IMR-90 (cell line): ENCODE measurements around the gene NFIA. TPM values are rescaled to one million over a fixed set of nuclear protein-coding genes. Genes with fewer than 3 reads are reported as not detected.
A peak's percentile ranks its signal among the peaks of the same experiment; 100 is the strongest.

Source experiments
- ATAC-seq: fragments of 200-7000 bp; cut with Tn5 transposase; 2 replicates; pipeline ENCODE4 v1.9.1; 2020; ENCODE audit warnings: low read depth, mild to moderate bottlenecking, moderate library complexity
- BruUV-seq: library from RNA; stranded (reverse); fragments of 400-500 nt; replicated peaks from 2 replicates; lab custom pipeline; 2021; lab: Mats Ljungman, UMichigan
- CTCF ChIA-PET: fragments of 300-600 bp; formaldehyde crosslinking; extraction: SDS; loops from one replicate; lab custom pipeline; 2021; ENCODE audit warnings: antibody characterized with exemption; lab: Yijun Ruan, JAX
- POLR2A ChIA-PET: fragments of 300-600 bp; sonication (Branson Sonifier 250); formaldehyde crosslinking; loops from one replicate; lab custom pipeline; 2022; ENCODE audit warnings: antibody characterized with exemption; ENCODE audit not compliant: unreplicated experiment; lab: Charles Lee
- DNase-seq: peaks from one replicate; pipeline ENCODE4 v3.0.0; 2013
- H2AFZ ChIP-seq: replicated peaks from 2 replicates; pipeline ENCODE3; 2013; ENCODE audit warnings: low read length, mild to moderate bottlenecking; ENCODE audit not compliant: poor library complexity
- H2AK5ac ChIP-seq: 2 replicates; pipeline ENCODE4 v1.6.1; 2013; ENCODE audit warnings: low read depth, low read length, inconsistent platforms
- H2AK9ac ChIP-seq: replicated peaks from 2 replicates; pipeline ENCODE3; 2013; ENCODE audit warnings: mild to moderate bottlenecking, low read depth, low read length, moderate library complexity; ENCODE audit not compliant: poor library complexity
- H2BK120ac ChIP-seq: 2 replicates; pipeline ENCODE4 v1.6.1; 2013; ENCODE audit warnings: low read depth, low read length, inconsistent platforms
- H2BK15ac ChIP-seq: 3 replicates; pipeline ENCODE4 v1.6.1; 2013; ENCODE audit warnings: low read depth, low read length, inconsistent platforms
- H2BK20ac ChIP-seq: 2 replicates; pipeline ENCODE4 v1.6.1; 2013; ENCODE audit warnings: low read depth, mild to moderate bottlenecking, inconsistent platforms, low read length, moderate library complexity
- H2BK5ac ChIP-seq: 2 replicates; pipeline ENCODE4 v1.6.1; 2013; ENCODE audit warnings: mild to moderate bottlenecking, low read depth, low read length, inconsistent platforms; ENCODE audit not compliant: poor library complexity, severe bottlenecking
- H3K14ac ChIP-seq: replicated peaks from 2 replicates; pipeline ENCODE4 v1.6.1; 2013; ENCODE audit warnings: low read depth, low read length, inconsistent platforms
- H3K18ac ChIP-seq: 2 replicates; pipeline ENCODE4 v1.6.1; 2013; ENCODE audit warnings: low read depth, low read length, control low read depth
- H3K23ac ChIP-seq: 2 replicates; pipeline ENCODE4 v1.6.1; 2013; ENCODE audit warnings: low read depth, low read length, inconsistent platforms
- H3K27ac ChIP-seq: 2 replicates; pipeline ENCODE4 v1.5.1; 2013; ENCODE audit warnings: mild to moderate bottlenecking, control low read depth, low read length; ENCODE audit not compliant: insufficient read depth
- H3K27me3 ChIP-seq: 2 replicates; pipeline ENCODE4 v1.6.1; 2013; ENCODE audit warnings: low read length; ENCODE audit not compliant: control insufficient read depth, insufficient read depth
- H3K36me3 ChIP-seq: 2 replicates; pipeline ENCODE4 v1.6.1; 2013; ENCODE audit warnings: low read length, mixed read lengths; ENCODE audit not compliant: control insufficient read depth, insufficient read depth
- H3K4ac ChIP-seq: 2 replicates; pipeline ENCODE4 v1.6.1; 2013; ENCODE audit warnings: low read depth, low read length, inconsistent platforms
- H3K4me1 ChIP-seq: 2 replicates; pipeline ENCODE4 v1.6.1; 2013; ENCODE audit warnings: low read length, mixed read lengths; ENCODE audit not compliant: control insufficient read depth, insufficient read depth
- H3K4me2 ChIP-seq: 2 replicates; pipeline ENCODE4 v1.6.1; 2013; ENCODE audit warnings: low read depth, mild to moderate bottlenecking, control low read depth, low read length, moderate library complexity
- H3K4me3 ChIP-seq: 2 replicates; pipeline ENCODE4 v1.5.1; 2013; ENCODE audit warnings: low read depth, mild to moderate bottlenecking, control low read depth, low read length, moderate library complexity; ENCODE audit not compliant: insufficient read depth
- H3K56ac ChIP-seq: 2 replicates; pipeline ENCODE4 v1.6.1; 2013; ENCODE audit warnings: low read length, inconsistent platforms; ENCODE audit not compliant: insufficient read depth; ENCODE audit errors: extremely low read depth
- H3K79me1 ChIP-seq, 2 experiments: 2 replicates each; pipeline ENCODE4 v1.6.1; 2013; ENCODE audit warnings: low read length in 2 of 2, inconsistent platforms in 1 of 2, low read depth in 1 of 2
- H3K9ac ChIP-seq: 2 replicates; pipeline ENCODE4 v1.6.1; 2013; ENCODE audit warnings: low read depth, low read length, control low read depth
- H3K9me1 ChIP-seq: 2 replicates; pipeline ENCODE4 v1.6.1; 2013; ENCODE audit warnings: low read length, inconsistent platforms; ENCODE audit not compliant: insufficient read depth
- H3K9me3 ChIP-seq: 2 replicates; pipeline ENCODE4 v1.6.1; 2013; ENCODE audit warnings: low read length; ENCODE audit not compliant: control insufficient read depth, insufficient read depth
- H4K20me1 ChIP-seq: 2 replicates; pipeline ENCODE4 v1.6.1; 2013; ENCODE audit warnings: low read length, inconsistent platforms; ENCODE audit not compliant: insufficient read depth
- H4K5ac ChIP-seq: 2 replicates; pipeline ENCODE4 v1.6.1; 2013; ENCODE audit warnings: mild to moderate bottlenecking, low read depth, low read length, control low read depth
- H4K8ac ChIP-seq, 2 experiments: 2 replicates each; pipeline ENCODE4 v1.6.1; 2013; ENCODE audit warnings: low read depth in 2 of 2, low read length in 2 of 2, control low read depth in 1 of 2, inconsistent platforms in 1 of 2
- H4K91ac ChIP-seq: 2 replicates; pipeline ENCODE4 v1.6.1; 2013; ENCODE audit warnings: low read depth, low read length, inconsistent platforms; ENCODE audit not compliant: insufficient read depth
- CHD1 ChIP-seq: IDR thresholded peaks from 2 replicates; pipeline ENCODE4 v1.6.1; 2012; ENCODE audit warnings: low read depth, low read length, improper control_type of control experiment
- MAFK ChIP-seq: IDR thresholded peaks from 2 replicates; pipeline ENCODE4 v1.6.1; 2012; ENCODE audit warnings: low read depth, low read length, improper control_type of control experiment
- MXI1 ChIP-seq: IDR thresholded peaks from 2 replicates; pipeline ENCODE4 v1.6.1; 2012; ENCODE audit warnings: low read depth, mild to moderate bottlenecking, low read length, moderate library complexity, borderline replicate concordance
- RCOR1 ChIP-seq: IDR thresholded peaks from 2 replicates; pipeline ENCODE4 v1.6.1; 2012; ENCODE audit warnings: mild to moderate bottlenecking, low read length, improper control_type of control experiment; ENCODE audit not compliant: insufficient replicate concordance
- RFX5 ChIP-seq: IDR thresholded peaks from 2 replicates; pipeline ENCODE4 v1.8.0; 2012; ENCODE audit warnings: low read depth, mild to moderate bottlenecking, low read length, moderate library complexity
- SMC3 ChIP-seq: fragments of 150-350 bp; IDR thresholded peaks from 2 replicates; pipeline ENCODE4 v1.6.1; 2016; ENCODE audit warnings: low read depth, mild to moderate bottlenecking, antibody characterized with exemption, low read length, moderate library complexity
- WGBS, 2 experiments: methylation state at CpG; one replicate each; pipeline versions ENCODE4 v1.1.5 to v1.1.7; 2013; ENCODE audit warnings: missing lambda C conversion rate in 2 of 2; ENCODE audit not compliant: insufficient read length in 1 of 2; ENCODE audit errors: extremely low coverage in 2 of 2; 5-methylcytosine and 5-hydroxymethylcytosine counted together
- dilution Hi-C: fragments of 300-500 bp; cut with HindIII; formaldehyde crosslinking; loops from one replicate; pipeline ENCODE4 v1.14.3; 2018; ENCODE audit warnings: low sequenced_read_pairs; ENCODE audit not compliant: unreplicated experiment
- in situ Hi-C: fragments of 300-500 bp; cut with MboI; formaldehyde crosslinking; loops from 3 replicates; pipeline ENCODE4 v1.14.3; 2019; ENCODE audit warnings: low sequenced_read_pairs, inconsistent platforms, mixed read lengths
- intact Hi-C: fragments of 100-400 bp; cut with micrococcal nuclease; formaldehyde crosslinking; loops from 2 replicates; pipeline ENCODE4 v1.10.0; 2022
- polyA plus RNA-seq, 3 experiments: library from polyadenylated mRNA; depleted of rRNA; stranded (reverse); fragments of >200 nt; gene quantifications; 2 replicates each; pipeline ENCODE4 v1.2.3, GENCODE V29; 2012; ENCODE audit warnings: low replicate concordance in 1 of 3
- total RNA-seq: library from RNA; depleted of rRNA; stranded (reverse); fragments of >200 nt; gene quantifications from 2 replicates; pipeline ENCODE4 v1.2.3, GENCODE V29; 2012

NFIA gene
- total and polyA plus RNA-seq, 2 of the 4 experiments (the other 2 are of a cell fraction): 1.6 to 2.2 TPM

GRCh38 chr1:61081144-61081685, 1.1 kb upstream of the NFIA start:
- Histone ChIP-seq H3K18ac (no peak overlapping the region), H4K8ac (no peak overlapping the region), H2AFZ (peak overlapping the region; percentile 86), H3K4me2 (peak overlapping the region; percentile 91), H2AK5ac (no peak overlapping the region), H4K5ac (no peak overlapping the region), H3K79me1 (no peaks in the 10 kb centered on the region), H2BK20ac (no peak overlapping the region), H3K36me3 (no peaks in the 10 kb centered on the region), H3K9me3 (no peaks in the 10 kb centered on the region), H2BK15ac (no peak overlapping the region), H3K9ac (no peak overlapping the region), H2BK5ac (no peak overlapping the region), H3K56ac (0 out of 2 replicates have a peak overlapping the region, but pooled peaks have one; percentile 35), H2BK120ac (no peak overlapping the region), H4K20me1 (no peaks in the 10 kb centered on the region), H3K9me1 (no peaks in the 10 kb centered on the region), H3K27ac (no peak overlapping the region), H3K23ac (no peak overlapping the region), H3K4me1 (no peaks in the 10 kb centered on the region), H3K4me3 (peak overlapping the region; percentile 65; the same call in 1 of the 2 replicates), H3K4ac (no peak overlapping the region), H3K27me3 (no peaks in the 10 kb centered on the region), H4K91ac (no peak overlapping the region), H2AK9ac (no peak overlapping the region), H3K14ac (no peak overlapping the region)
- intact Hi-C loops: no loop called here
- ATAC-seq: no peak
- WGBS, 2 experiments: 0% methylated on average over 2 of the region's 8 CpGs; no CpG with 5 or more reads in 1 of the 2 experiments
- ChIA-PET POLR2A (interaction anchor here (0.6 kb wide), 1 partner anchor 26 kb away, joined by 3 read pairs; no protein-coding TSS in a partner anchor), CTCF (interaction anchor here (0.5 kb wide), 1 partner anchor 731 kb away, joined by 4 read pairs; no protein-coding TSS in a partner anchor)
- dilution Hi-C loops: no loop called here
- in situ Hi-C loops: no loop called here
- DNase-seq: no peak
- TF ChIP-seq SMC3: no peak
- no peak for TF ChIP-seq MAFK
- TF ChIP-seq RCOR1: no peak
- no peak for TF ChIP-seq CHD1
- no peak for TF ChIP-seq RFX5
- no peak for TF ChIP-seq MXI1
- no TSS peak for BruUV-seq
